Endothelial cell of umbilical vein (primary cell): ENCODE data around the gene SIRT3. TPM values are rescaled to one million over a fixed set of nuclear protein-coding genes. Genes with fewer than 3 reads are reported as not detected.

Experiments used
- BruUV-seq: library from RNA; stranded (reverse); fragments of 400-500 nt; replicated peaks from 2 replicates; lab custom pipeline; 2021; lab: Mats Ljungman, UMichigan
- CTCF ChIA-PET: fragments of 300-600, 350-600 bp; sonication (Branson Sonifier 250); formaldehyde crosslinking; loops from one replicate; lab custom pipeline; 2021; ENCODE audit warnings: antibody characterized with exemption, inconsistent platforms; lab: Charles Lee
- POLR2A ChIA-PET: fragments of 300-600, 350-600 bp; sonication (Branson Sonifier 250); formaldehyde crosslinking; loops from one replicate; lab custom pipeline; 2021; ENCODE audit warnings: antibody characterized with exemption, inconsistent platforms; lab: Charles Lee
- DNase-seq: peaks from one replicate; pipeline ENCODE4 v3.0.0-alpha.2; 2011; ENCODE audit warnings: low read depth, low spot score
- FAIRE-seq: peaks from 2 replicates; lab custom pipeline; 2011; peaks lifted over from hg19 to GRCh38; lab: Jason Lieb, UNC
- H2AFZ ChIP-seq: 2 replicates; pipeline ENCODE4 v1.6.0; 2012; ENCODE audit warnings: low read depth, low read length, control low read depth, inconsistent platforms
- H3K27ac ChIP-seq: 2 replicates; pipeline ENCODE4 v1.5.1; 2011; ENCODE audit warnings: low read depth, mild to moderate bottlenecking, control low read depth, low read length, moderate library complexity; ENCODE audit not compliant: insufficient read depth
- H3K27me3 ChIP-seq, 2 experiments: 2 replicates each; pipeline versions ENCODE4 v1.6.0 to v1.6.1; 2011; ENCODE audit warnings: low read length in 2 of 2, mixed read lengths in 1 of 2; ENCODE audit not compliant: control insufficient read depth in 2 of 2, insufficient read depth in 2 of 2
- H3K36me3 ChIP-seq, 2 experiments: 2 replicates in 1 of 2; 3 replicates in 1 of 2; pipeline ENCODE4 v1.5.1; 2011; ENCODE audit warnings: low read length in 2 of 2, mild to moderate bottlenecking in 1 of 2, moderate library complexity in 1 of 2; ENCODE audit not compliant: control insufficient read depth in 2 of 2, insufficient read depth in 2 of 2; ENCODE audit errors: extremely low read depth in 1 of 2
- H3K4me1 ChIP-seq: 3 replicates; pipeline ENCODE4 v1.5.1; 2011; ENCODE audit warnings: mild to moderate bottlenecking, low read length; ENCODE audit not compliant: control insufficient read depth, insufficient read depth; ENCODE audit errors: extremely low read depth
- H3K4me2 ChIP-seq: 2 replicates; pipeline ENCODE4 v1.6.1; 2011; ENCODE audit warnings: low read length, control low read depth, mixed read lengths; ENCODE audit not compliant: insufficient read depth
- H3K4me3 ChIP-seq, 3 experiments: fragments of 200-600 bp in 1 of 3; sonication (generic), shearing (Covaris generic) in 1 of 3; replicated peaks in 1 of 3; 2 replicates each; pipeline ENCODE4 v1.5.1; 2011 to 2016; ENCODE audit warnings: control low read depth in 3 of 3, low read length in 3 of 3, mild to moderate bottlenecking in 2 of 3, inconsistent platforms in 1 of 3, low read depth in 1 of 3, moderate library complexity in 1 of 3; ENCODE audit not compliant: insufficient read depth in 1 of 3
- H3K79me2 ChIP-seq: 2 replicates; pipeline ENCODE4 v1.6.0; 2012; ENCODE audit warnings: low read length, inconsistent platforms; ENCODE audit not compliant: control insufficient read depth, insufficient read depth
- H3K9ac ChIP-seq: replicated peaks from 2 replicates; pipeline ENCODE3; 2011; ENCODE audit warnings: low read length, control low read depth; ENCODE audit not compliant: insufficient read depth; ENCODE audit errors: extremely low read depth
- H3K9me1 ChIP-seq: replicated peaks from 3 replicates; pipeline ENCODE4 v1.6.0; 2011; ENCODE audit warnings: mild to moderate bottlenecking, low read length; ENCODE audit not compliant: control insufficient read depth, insufficient read depth; ENCODE audit errors: extremely low read depth
- H3K9me3 ChIP-seq: replicated peaks from 2 replicates; pipeline ENCODE4 v1.5.1; 2012; ENCODE audit warnings: low read length, inconsistent platforms; ENCODE audit not compliant: control insufficient read depth, insufficient read depth
- H4K20me1 ChIP-seq: replicated peaks from 2 replicates; pipeline ENCODE3; 2011; ENCODE audit warnings: mild to moderate bottlenecking, low read length; ENCODE audit not compliant: control insufficient read depth, insufficient read depth; ENCODE audit errors: extremely low read depth
- EZH2 ChIP-seq: IDR thresholded peaks from 2 replicates; pipeline ENCODE4 v1.6.1; 2012; ENCODE audit warnings: borderline replicate concordance, low read depth, mild to moderate bottlenecking, moderate library complexity, low read length, inconsistent platforms; ENCODE audit not compliant: severe bottlenecking
- GATA2 ChIP-seq: IDR thresholded peaks from 2 replicates; pipeline ENCODE4 v1.7.0; 2011; ENCODE audit warnings: low read depth, mild to moderate bottlenecking, moderate library complexity, mixed read lengths, low read length; ENCODE audit not compliant: insufficient read length, insufficient read depth
- JUN ChIP-seq: IDR thresholded peaks from 2 replicates; pipeline ENCODE4 v1.6.1; 2011; ENCODE audit warnings: borderline replicate concordance, low read depth; ENCODE audit not compliant: insufficient read length, insufficient read depth
- MYC ChIP-seq: IDR thresholded peaks from one replicate; pipeline ENCODE4 v1.6.1; 2011; ENCODE audit warnings: mild to moderate bottlenecking, low read depth, low read length
- POLR2A ChIP-seq: IDR thresholded peaks from 2 replicates; pipeline ENCODE4 v1.6.1; 2012; ENCODE audit warnings: low read depth, mild to moderate bottlenecking, control low read depth, low read length
- POLR2AphosphoS5 ChIP-seq: IDR thresholded peaks from 2 replicates; pipeline ENCODE4 v1.6.1; 2012; ENCODE audit warnings: low read depth, mild to moderate bottlenecking, control low read depth, low read length, moderate library complexity; ENCODE audit not compliant: insufficient read depth
- dilution Hi-C: fragments of 300-500 bp; cut with MboI; formaldehyde crosslinking; loops from one replicate; pipeline ENCODE4 v1.15.0; 2019; ENCODE audit warnings: low sequenced_read_pairs; ENCODE audit not compliant: extremely low pct_ligation_motif_present
- intact Hi-C: fragments of 100-400 bp; cut with micrococcal nuclease; formaldehyde crosslinking; loops from one replicate; pipeline ENCODE4 v1.10.0; 2022
- polyA plus RNA-seq, 4 experiments: library from polyadenylated mRNA; depleted of rRNA in 3 of 4; stranded (reverse) in 3 of 4; unstranded in 1 of 4; fragments of >200 nt; gene quantifications; 2 replicates each; pipeline versions ENCODE4 v1.2.1 to v1.2.3, GENCODE V29; 2011 to 2012; ENCODE audit warnings: missing spikeins in 1 of 4
- total RNA-seq: library from RNA; stranded (reverse); gene quantifications from 2 replicates; pipeline ENCODE4 v1.2.3, GENCODE V29; 2021
- TF ChIP-seq, protein P1 (sequence below): IDR thresholded peaks from 2 replicates; pipeline ENCODE4 v1.6.1; 2011; ENCODE audit not compliant: insufficient read depth, insufficient read length

SIRT3 gene
- total and polyA plus RNA-seq, 2 donors (not counting 3 experiments of a cell fraction or from before 2014, with no cell fraction given), result 12.0 to 18.3 TPM

DNA sequence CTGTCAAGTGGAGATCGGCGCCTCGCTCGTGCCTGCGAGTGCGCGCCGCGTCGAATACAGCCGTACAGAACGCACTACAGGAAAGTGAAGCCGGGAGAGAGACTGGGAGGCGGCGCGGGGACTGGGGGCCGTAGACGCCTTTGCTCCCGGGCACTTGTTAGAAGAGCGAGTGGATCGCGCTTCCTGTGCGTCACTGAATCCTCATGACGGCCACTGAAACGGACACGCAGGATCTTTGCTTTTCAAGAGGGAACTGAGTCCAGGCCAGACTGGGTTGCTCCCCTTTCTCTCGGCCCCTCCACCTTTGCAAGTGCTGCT is 28.3 kb downstream of the SIRT3 start:
- ChIA-PET CTCF (interaction anchor here (0.6 to 1.6 kb wide), 9 partner anchors 11 to 241 kb away, joined by 3 to 9 read pairs (median 4); partner anchors contain the start of gene PSMD13), POLR2A (interaction anchor here (0.6 to 1.0 kb wide), 8 partner anchors 8 to 299 kb away, joined by 3 to 6 read pairs (median 4); partner anchors contain the start of genes PSMD13 and RNH1)
- no peaks in the 10 kb centered on the region for H4K20me1 ChIP-seq
- H3K9me3 ChIP-seq, result no peaks in the 10 kb centered on the region
- BruUV-seq, result no TSS peak
- peak overlapping the region; percentile 43 to 92 (median 74) for H3K4me3 ChIP-seq
- peaks cover 50% of the 10 kb centered on the region for H3K79me2 ChIP-seq
- peak overlapping the region; percentile 24 for H2AFZ ChIP-seq
- H3K4me2 ChIP-seq, result peak overlapping the region; percentile 86
- DNase-seq (no peak), FAIRE-seq (no peak)
- H3K27me3 ChIP-seq, result no peaks in the 10 kb centered on the region
- H3K9ac ChIP-seq, result peak overlapping the region; percentile 96
- H3K4me1 ChIP-seq, result peaks cover 23% of the 10 kb centered on the region
- peaks cover 12 to 45% of the 10 kb centered on the region in 2 experiments for H3K36me3 ChIP-seq
- H3K27ac ChIP-seq, result peak overlapping the region; percentile 96
- dilution Hi-C loops (no loop called here), intact Hi-C loops (loop anchor here (1.0 to 5.0 kb wide), 5 partner anchors 28 to 298 kb away; partner anchors contain the start of genes IFITM2, PSMD13 and SIRT3)
- TF ChIP-seq EZH2, result no peak
- TF ChIP-seq POLR2A, result peak; percentile 34
- TF ChIP-seq POLR2AphosphoS5, result peak; percentile 13
- no peaks in the 10 kb centered on the region for H3K9me1 ChIP-seq

- peak within 1 kb of the TSS; percentile 24 for H2AFZ ChIP-seq
- H3K9me3 ChIP-seq, result no peaks in the 10 kb centered on the region
- no peaks in the 10 kb centered on the region for H4K20me1 ChIP-seq
- H3K79me2 ChIP-seq, result peaks cover 50% of the 10 kb centered on the region
- H3K9ac ChIP-seq, result peak within 1 kb of the TSS; percentile 96
- H3K4me2 ChIP-seq, result peak within 1 kb of the TSS; percentile 86
- TF ChIP-seq JUN, result no peak
- TF ChIP-seq GATA2, result no peak
- no peak for TF ChIP-seq MYC
- TF ChIP-seq, protein P1, sequence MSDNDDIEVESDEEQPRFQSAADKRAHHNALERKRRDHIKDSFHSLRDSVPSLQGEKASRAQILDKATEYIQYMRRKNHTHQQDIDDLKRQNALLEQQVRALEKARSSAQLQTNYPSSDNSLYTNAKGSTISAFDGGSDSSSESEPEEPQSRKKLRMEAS, result no peak
- peak; percentile 84 for TF ChIP-seq POLR2A
- TF ChIP-seq EZH2, result no peak
- TF ChIP-seq POLR2AphosphoS5, result peak; percentile 88
- peak; percentile 99 for FAIRE-seq
- peak within 1 kb of the TSS; percentile 96 for H3K27ac ChIP-seq
- H3K9me1 ChIP-seq, result no peaks in the 10 kb centered on the region
- BruUV-seq, result no TSS peak
- peaks cover 8 to 40% of the 10 kb centered on the region in 2 experiments for H3K36me3 ChIP-seq
- H3K4me3 ChIP-seq, result peak within 1 kb of the TSS; percentile 68 to 92 (median 74)
- peaks cover 23% of the 10 kb centered on the region for H3K4me1 ChIP-seq
- intact Hi-C loops (loop anchor here (1.0 to 5.0 kb wide), 5 partner anchors 29 to 299 kb away; partner anchors contain the start of genes IFITM2, PSMD13 and SIRT3), dilution Hi-C loops (no loop called here)
- DNase-seq, result peak; percentile 97
- no peaks in the 10 kb centered on the region for H3K27me3 ChIP-seq
- ChIA-PET CTCF (interaction anchor here (0.6 to 1.6 kb wide), 8 partner anchors 10 to 241 kb away, joined by 3 to 9 read pairs (median 4); partner anchors contain the start of gene PSMD13), POLR2A (interaction anchor here (0.6 to 1.0 kb wide), 8 partner anchors 9 to 299 kb away, joined by 3 to 6 read pairs (median 4); partner anchors contain the start of genes PSMD13 and RNH1)
Observed at GRCh38 chr11:207208-207862, 28.8 kb downstream of the SIRT3 start, which contains the start of the genes BET1L and RIC8A. Gene BET1L (minus strand): TSS chr11:207399. CDS start chr11:207321, 78 bp downstream. Gene RIC8A (plus strand): TSS chr11:207708. CDS start chr11:208855, 1,147 bp downstream.
